BJ (cell line): ENCODE measurements around the gene SCML1. TPM values are rescaled to one million over a fixed set of nuclear protein-coding genes. Genes with fewer than 3 reads are reported as not detected.

Experiments
- CTCF ChIA-PET: fragments of 350-600 bp; formaldehyde crosslinking; extraction: SDS; loops from one replicate; lab custom pipeline; 2021; ENCODE audit warnings: antibody characterized with exemption, inconsistent platforms; lab: Yijun Ruan, JAX
- POLR2A ChIA-PET: fragments of 300-600 bp; sonication (Branson Sonifier 250); formaldehyde crosslinking; extraction: SDS; loops from one replicate; lab custom pipeline; 2021; ENCODE audit warnings: antibody characterized with exemption; lab: Charles Lee
- DNase-seq: peaks from one replicate; pipeline ENCODE4 v3.0.0-alpha.2; 2011; ENCODE audit warnings: low read depth
- H3K27me3 ChIP-seq: 2 replicates; pipeline ENCODE4 v1.6.0; 2011; ENCODE audit warnings: low read length; ENCODE audit not compliant: control insufficient read depth, insufficient read depth
- H3K36me3 ChIP-seq: 2 replicates; pipeline ENCODE4 v1.5.1; 2011; ENCODE audit warnings: low read length; ENCODE audit not compliant: control insufficient read depth, insufficient read depth
- H3K4me3 ChIP-seq: 2 replicates; pipeline ENCODE4 v1.5.1; 2011; ENCODE audit warnings: low read depth, mild to moderate bottlenecking, control low read depth, low read length
- polyA plus RNA-seq: library from polyadenylated mRNA; depleted of rRNA; stranded (reverse); fragments of >200 nt; gene quantifications from 2 replicates; pipeline ENCODE4 v1.2.3, GENCODE V29; 2011
- TF ChIP-seq, protein P1 (sequence below): IDR thresholded peaks from 2 replicates; pipeline ENCODE4 v1.5.1; 2011; ENCODE audit warnings: low read depth, mild to moderate bottlenecking, control low read depth, inconsistent platforms, low read length, moderate library complexity; ENCODE audit not compliant: insufficient read depth

The SCML1 gene
- polyA plus RNA-seq, 1 experiment = 15.0 TPM

- no peak for DNase-seq
- ChIA-PET POLR2A (no interaction called here), CTCF (interaction anchor here (1.1 kb wide), 1 partner anchor 1645 kb away, joined by 3 read pairs; no protein-coding TSS in a partner anchor)
- TF ChIP-seq, protein P1, sequence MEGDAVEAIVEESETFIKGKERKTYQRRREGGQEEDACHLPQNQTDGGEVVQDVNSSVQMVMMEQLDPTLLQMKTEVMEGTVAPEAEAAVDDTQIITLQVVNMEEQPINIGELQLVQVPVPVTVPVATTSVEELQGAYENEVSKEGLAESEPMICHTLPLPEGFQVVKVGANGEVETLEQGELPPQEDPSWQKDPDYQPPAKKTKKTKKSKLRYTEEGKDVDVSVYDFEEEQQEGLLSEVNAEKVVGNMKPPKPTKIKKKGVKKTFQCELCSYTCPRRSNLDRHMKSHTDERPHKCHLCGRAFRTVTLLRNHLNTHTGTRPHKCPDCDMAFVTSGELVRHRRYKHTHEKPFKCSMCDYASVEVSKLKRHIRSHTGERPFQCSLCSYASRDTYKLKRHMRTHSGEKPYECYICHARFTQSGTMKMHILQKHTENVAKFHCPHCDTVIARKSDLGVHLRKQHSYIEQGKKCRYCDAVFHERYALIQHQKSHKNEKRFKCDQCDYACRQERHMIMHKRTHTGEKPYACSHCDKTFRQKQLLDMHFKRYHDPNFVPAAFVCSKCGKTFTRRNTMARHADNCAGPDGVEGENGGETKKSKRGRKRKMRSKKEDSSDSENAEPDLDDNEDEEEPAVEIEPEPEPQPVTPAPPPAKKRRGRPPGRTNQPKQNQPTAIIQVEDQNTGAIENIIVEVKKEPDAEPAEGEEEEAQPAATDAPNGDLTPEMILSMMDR = no peak
- H3K4me3 ChIP-seq = no peak overlapping the region
- no peaks in the 10 kb centered on the region for H3K36me3 ChIP-seq
- no peaks in the 10 kb centered on the region for H3K27me3 ChIP-seq
These were observed 40.1 kb upstream of the SCML1 start for GRCh38 chrX:17697191-17697590.

- POLR2A ChIA-PET = no interaction called here
These were observed 36.3 kb upstream of the SCML1 start for GRCh38 chrX:17700976-17701375.

DNA sequence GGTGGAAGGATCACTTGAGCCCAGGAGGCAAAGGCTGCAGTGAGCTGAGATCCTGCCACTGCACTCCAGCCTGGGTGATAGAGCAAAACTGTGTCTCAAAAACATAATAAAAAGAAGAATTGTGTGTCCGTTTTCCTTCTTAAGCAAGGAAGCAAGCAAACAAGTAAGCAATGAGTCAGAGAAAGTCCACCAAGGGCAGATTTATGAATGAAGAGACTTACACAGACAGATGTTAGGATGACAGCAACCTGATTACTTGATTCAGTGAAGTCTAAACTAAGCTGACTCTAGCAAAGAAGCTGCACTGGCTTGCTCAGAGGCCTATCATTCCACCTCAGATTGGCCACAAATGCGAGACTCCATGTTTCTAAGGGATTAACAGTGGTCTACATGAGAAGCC lies 34.1 kb upstream of the SCML1 start:
- TF ChIP-seq, protein P1 = no peak
- no peak for DNase-seq
- POLR2A ChIA-PET = no interaction called here
- CTCF ChIA-PET = no interaction called here
- no peaks in the 10 kb centered on the region for H3K36me3 ChIP-seq
- H3K27me3 ChIP-seq = no peaks in the 10 kb centered on the region
- H3K4me3 ChIP-seq = no peak overlapping the region

More at GRCh38 chrX:17700976-17701375, 36.3 kb upstream of the SCML1 start:
- H3K27me3 ChIP-seq = no peaks in the 10 kb centered on the region
- no peaks in the 10 kb centered on the region for H3K36me3 ChIP-seq
- no peak for DNase-seq
- no peak overlapping the region for H3K4me3 ChIP-seq
- CTCF ChIA-PET = no interaction called here
- TF ChIP-seq, protein P1 = no peak

- Histone ChIP-seq H3K4me3 (no peak overlapping the region), H3K36me3 (no peaks in the 10 kb centered on the region), H3K27me3 (no peaks in the 10 kb centered on the region)
- TF ChIP-seq, protein P1 = no peak
- ChIA-PET POLR2A (no interaction called here), CTCF (no interaction called here)
- DNase-seq = no peak
These were observed 32.1 kb upstream of the SCML1 start for GRCh38 chrX:17705211-17705610.

- TF ChIP-seq, protein P1 = no peak
- Histone ChIP-seq H3K4me3 (no peak overlapping the region), H3K36me3 (no peaks in the 10 kb centered on the region), H3K27me3 (no peaks in the 10 kb centered on the region)
- DNase-seq = peak; percentile 58
- CTCF ChIA-PET = interaction anchor here (0.6 kb wide), 1 partner anchor 897 kb away, joined by 3 read pairs; no protein-coding TSS in a partner anchor
- POLR2A ChIA-PET = interaction anchor here (0.6 kb wide), 1 partner anchor 463 kb away, joined by 3 read pairs; no protein-coding TSS in a partner anchor
These were observed 30.6 kb upstream of the SCML1 start for GRCh38 chrX:17706676-17707075.
